BLaER1 (cell line): Measurements from ENCODE around the gene IMMP2L.

Experiments
- H3K27ac ChIP-seq: shearing (Covaris generic); formaldehyde crosslinking; 2 replicates; pipeline ENCODE4 v1.8.1; 2022
- H3K27me3 ChIP-seq: shearing (Covaris generic); formaldehyde crosslinking; 2 replicates; pipeline ENCODE4 v1.8.1; 2022
- H3K36me3 ChIP-seq: shearing (Covaris generic); formaldehyde crosslinking; 2 replicates; pipeline ENCODE4 v1.8.1; 2022
- H3K4me1 ChIP-seq: shearing (Covaris generic); formaldehyde crosslinking; 2 replicates; pipeline ENCODE4 v1.8.1; 2022
- H3K4me2 ChIP-seq: shearing (Covaris generic); formaldehyde crosslinking; 2 replicates; pipeline ENCODE4 v1.8.1; 2022
- H3K4me3 ChIP-seq: shearing (Covaris generic); formaldehyde crosslinking; 2 replicates; pipeline ENCODE4 v1.8.1; 2022
- H3K9ac ChIP-seq: shearing (Covaris generic); formaldehyde crosslinking; 2 replicates; pipeline ENCODE4 v1.8.1; 2022
- H3K9me3 ChIP-seq: shearing (Covaris generic); formaldehyde crosslinking; 2 replicates; pipeline ENCODE4 v1.8.1; 2022
- H4K20me1 ChIP-seq: shearing (Covaris generic); formaldehyde crosslinking; 2 replicates; pipeline ENCODE4 v1.8.1; 2022
- Cebpa-rat ChIP-seq: shearing (Covaris generic); IDR thresholded peaks from 2 replicates; pipeline ENCODE4 v1.8.1; 2022

Gene IMMP2L

DNA sequence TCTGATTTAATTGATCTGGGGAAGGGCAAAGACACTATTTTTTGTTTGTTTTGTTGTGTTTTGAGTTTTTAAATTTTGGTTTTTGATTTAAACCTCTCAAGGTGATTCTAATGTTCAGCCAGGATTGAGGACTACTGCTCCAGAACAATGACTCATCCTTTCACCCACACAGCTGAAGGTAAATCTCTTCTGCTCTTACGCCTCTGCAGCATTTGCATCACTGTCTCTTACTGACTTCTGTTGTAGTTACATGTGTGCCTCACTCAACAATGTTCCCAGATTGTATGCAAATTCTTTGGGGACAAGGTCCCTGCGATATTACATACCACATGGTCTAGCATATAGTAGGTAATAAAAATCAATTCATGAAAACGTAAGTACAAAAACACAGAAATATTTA is 938.9 kb downstream of the IMMP2L start:
- no peak for TF ChIP-seq Cebpa-rat
- H3K36me3 ChIP-seq, result no peaks in the 10 kb centered on the region
- no peak overlapping the region for H3K4me2 ChIP-seq
- H3K4me1 ChIP-seq, result no peaks in the 10 kb centered on the region
- H4K20me1 ChIP-seq, result no peaks in the 10 kb centered on the region
- no peak overlapping the region for H3K4me3 ChIP-seq
- no peak overlapping the region for H3K9ac ChIP-seq
- H3K27me3 ChIP-seq, result no peaks in the 10 kb centered on the region
- no peak overlapping the region for H3K27ac ChIP-seq
- no peaks in the 10 kb centered on the region for H3K9me3 ChIP-seq

DNA sequence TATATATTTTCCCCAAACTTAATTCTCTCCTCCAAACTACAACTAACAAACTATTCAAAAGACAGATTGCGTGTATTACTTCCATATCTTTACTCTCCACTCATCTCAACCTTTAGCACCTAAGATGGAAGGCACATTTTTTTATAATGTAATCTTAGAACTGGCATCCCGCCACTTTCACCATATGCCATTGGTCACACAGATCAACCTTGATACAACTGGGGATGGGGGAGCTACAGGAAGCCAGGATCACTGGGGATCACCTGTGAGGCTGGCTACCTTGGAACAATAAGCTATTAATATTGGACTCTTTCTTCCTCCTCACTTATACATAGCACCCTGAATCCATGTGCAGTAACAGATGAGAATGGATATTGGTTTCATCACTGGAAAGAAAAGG is 941.0 kb downstream of the IMMP2L start:
- Histone ChIP-seq H3K27me3 (no peaks in the 10 kb centered on the region), H3K4me1 (no peaks in the 10 kb centered on the region), H3K4me2 (no peak overlapping the region), H3K36me3 (no peaks in the 10 kb centered on the region), H4K20me1 (no peaks in the 10 kb centered on the region), H3K9ac (no peak overlapping the region), H3K27ac (no peak overlapping the region), H3K4me3 (no peak overlapping the region), H3K9me3 (no peaks in the 10 kb centered on the region)
- TF ChIP-seq Cebpa-rat, result no peak

DNA sequence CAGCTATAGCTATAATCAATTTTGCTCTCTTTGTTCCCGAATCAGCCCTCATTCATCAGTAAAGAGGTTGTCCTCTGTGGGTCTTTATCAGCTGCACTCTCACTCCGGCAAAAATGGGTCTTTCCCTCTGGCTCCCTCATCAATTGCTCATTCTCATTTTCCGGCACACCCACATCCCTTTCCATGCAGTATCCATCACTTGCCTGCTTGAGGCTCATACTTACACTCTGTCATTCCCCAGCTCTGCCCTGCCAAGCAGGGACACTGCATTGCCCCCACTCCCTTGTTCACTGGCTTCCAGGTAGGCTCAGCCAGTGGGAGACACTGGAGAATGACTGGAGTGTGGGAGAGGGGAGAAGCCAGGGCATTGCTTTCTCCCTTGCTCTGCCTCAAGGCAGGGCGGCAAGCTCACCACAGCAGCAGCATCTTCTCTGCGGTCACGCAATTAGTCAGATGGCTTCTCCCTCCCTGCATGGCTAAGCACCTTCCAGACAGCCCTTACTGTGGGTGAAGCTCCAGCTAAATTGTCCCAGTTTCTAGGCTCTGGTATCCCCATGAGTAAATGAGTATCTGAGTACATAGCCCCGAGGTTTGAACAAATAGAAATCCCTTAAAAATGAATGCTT is 942.1 kb downstream of the IMMP2L start:
- Histone ChIP-seq H3K9me3 (no peaks in the 10 kb centered on the region), H3K27ac (no peak overlapping the region), H3K4me1 (no peaks in the 10 kb centered on the region), H3K27me3 (no peaks in the 10 kb centered on the region), H3K4me3 (no peak overlapping the region), H3K9ac (no peak overlapping the region), H3K36me3 (no peaks in the 10 kb centered on the region), H3K4me2 (no peak overlapping the region), H4K20me1 (no peaks in the 10 kb centered on the region)
- no peak for TF ChIP-seq Cebpa-rat
